HG03565 (cell line): ENCODE results near the gene ARMC10.
"Not testable (repeated sequence)": the region's sequence is repeated elsewhere in the genome, so short reads cannot be mapped to it uniquely, and the experiment has no call there.

ENCODE experiments used
- ATAC-seq: cut with Tn5 transposase; IDR thresholded peaks from one replicate; pipeline ENCODE4 v1.9.1; 2021; ENCODE audit warnings: mild to moderate bottlenecking, moderate library complexity; ENCODE audit not compliant: unreplicated experiment

Gene ARMC10

GRCh38 chr7:103121641-103122040 is 46.7 kb downstream of the ARMC10 start:
- no peak for ATAC-seq

GRCh38 chr7:103123529-103123928 is 48.6 kb downstream of the ARMC10 start:
- ATAC-seq, result no peak

GRCh38 chr7:103124429-103124979 is 49.6 kb downstream of the ARMC10 start:
- ATAC-seq, result no peak

- ATAC-seq, result no peak
Measured at GRCh38 chr7:103127006-103127405, 52.1 kb downstream of the ARMC10 start.

GRCh38 chr7:103129702-103130549 is 55.0 kb downstream of the ARMC10 start:
- no peak for ATAC-seq

- no peak for ATAC-seq
Measured at GRCh38 chr7:103130901-103131624, 56.1 kb downstream of the ARMC10 start.

GRCh38 chr7:103132995-103133688 is 58.2 kb downstream of the ARMC10 start:
- no peak for ATAC-seq

GRCh38 chr7:103134836-103135554 is 60.1 kb downstream of the ARMC10 start:
- ATAC-seq, result no peak

GRCh38 chr7:103140061-103140460 is 65.1 kb downstream of the ARMC10 start:
- ATAC-seq, result no peak

GRCh38 chr7:103140685-103141084 is 65.7 kb downstream of the ARMC10 start:
- ATAC-seq, result no peak

- ATAC-seq, result no peak
Measured at GRCh38 chr7:103141753-103142404, 66.9 kb downstream of the ARMC10 start.

- ATAC-seq, result no peak
Measured at GRCh38 chr7:103142494-103142893, 67.6 kb downstream of the ARMC10 start.

GRCh38 chr7:103143868-103144267 is 68.9 kb downstream of the ARMC10 start:
- ATAC-seq, result no peak

GRCh38 chr7:103144754-103145153 is 69.8 kb downstream of the ARMC10 start:
- not testable (repeated sequence) for ATAC-seq

- ATAC-seq, result no peak
Measured at GRCh38 chr7:103148131-103148993, 73.4 kb downstream of the ARMC10 start.
